ENCODE data around the gene LRP1B.
"Not testable (repeated sequence)": the region's sequence is repeated elsewhere in the genome, so short reads cannot be mapped to it uniquely, and the experiment has no call there.

The LRP1B gene

GRCh38 chr2:141182246-141182645 lies 948.6 kb downstream of the LRP1B start:
- DNase-seq (ENCODE audit: low read depth in 2 of 2, low spot score in 1 of 2), result no peak

GRCh38 chr2:141169117-141169516 lies 961.7 kb downstream of the LRP1B start:
- DNase-seq (ENCODE audit: low read depth in 2 of 2, low spot score in 1 of 2), result not testable (repeated sequence)

GRCh38 chr2:141162314-141162713 lies 968.5 kb downstream of the LRP1B start:
- DNase-seq (ENCODE audit: low read depth in 2 of 2, low spot score in 1 of 2), result no peak

- DNase-seq (ENCODE audit: low read depth in 2 of 2, low spot score in 1 of 2), result no peak
Measured at GRCh38 chr2:141151611-141152286, 979.1 kb downstream of the LRP1B start.

- no peak for DNase-seq (ENCODE audit: low read depth in 2 of 2, low spot score in 1 of 2)
Measured at GRCh38 chr2:141142025-141142424, 988.8 kb downstream of the LRP1B start.

- DNase-seq (ENCODE audit: low read depth in 2 of 2, low spot score in 1 of 2), result no peak
Measured at GRCh38 chr2:141137122-141137693, 993.6 kb downstream of the LRP1B start.

GRCh38 chr2:141133883-141134282 lies 996.9 kb downstream of the LRP1B start:
- no peak for DNase-seq (ENCODE audit: low read depth in 2 of 2, low spot score in 1 of 2)

- no peak for DNase-seq (ENCODE audit: low read depth in 2 of 2, low spot score in 1 of 2)
Measured at GRCh38 chr2:141125432-141125831, 1005.4 kb downstream of the LRP1B start.

- no peak for DNase-seq (ENCODE audit: low read depth in 2 of 2, low spot score in 1 of 2)
Measured at GRCh38 chr2:141118836-141119235, 1012.0 kb downstream of the LRP1B start.

- DNase-seq (ENCODE audit: low read depth in 2 of 2, low spot score in 1 of 2), result no peak
Measured at GRCh38 chr2:141113301-141113700, 1017.5 kb downstream of the LRP1B start.

- no peak for DNase-seq (ENCODE audit: low read depth in 2 of 2, low spot score in 1 of 2)
Measured at GRCh38 chr2:141109633-141110032, 1021.2 kb downstream of the LRP1B start.

- DNase-seq (ENCODE audit: low read depth in 2 of 2, low spot score in 1 of 2), result no peak
Measured at GRCh38 chr2:141105763-141106162, 1025.1 kb downstream of the LRP1B start.

- no peak for DNase-seq (ENCODE audit: low read depth in 2 of 2, low spot score in 1 of 2)
Measured at GRCh38 chr2:141103216-141103615, 1027.6 kb downstream of the LRP1B start.

- DNase-seq (ENCODE audit: low read depth in 2 of 2, low spot score in 1 of 2), result no peak
Measured at GRCh38 chr2:141079231-141079630, 1051.6 kb downstream of the LRP1B start.

GRCh38 chr2:141075753-141076152 lies 1055.1 kb downstream of the LRP1B start:
- no peak for DNase-seq (ENCODE audit: low read depth in 2 of 2, low spot score in 1 of 2)

- no peak for DNase-seq (ENCODE audit: low read depth in 2 of 2, low spot score in 1 of 2)
Measured at GRCh38 chr2:141068053-141068682, 1062.6 kb downstream of the LRP1B start.

- DNase-seq (ENCODE audit: low read depth in 2 of 2, low spot score in 1 of 2), result no peak
Measured at GRCh38 chr2:141065042-141065441, 1065.8 kb downstream of the LRP1B start.

GRCh38 chr2:141063406-141063805 lies 1067.4 kb downstream of the LRP1B start:
- no peak for DNase-seq (ENCODE audit: low read depth in 2 of 2, low spot score in 1 of 2)

GRCh38 chr2:141062443-141062842 lies 1068.4 kb downstream of the LRP1B start:
- no peak for DNase-seq (ENCODE audit: low read depth in 2 of 2, low spot score in 1 of 2)

- no peak for DNase-seq (ENCODE audit: low read depth in 2 of 2, low spot score in 1 of 2)
Measured at GRCh38 chr2:141062031-141062430, 1068.8 kb downstream of the LRP1B start.

GRCh38 chr2:141058556-141058955 lies 1072.3 kb downstream of the LRP1B start:
- no peak for DNase-seq (ENCODE audit: low read depth in 2 of 2, low spot score in 1 of 2)

- no peak for DNase-seq (ENCODE audit: low read depth in 2 of 2, low spot score in 1 of 2)
Measured at GRCh38 chr2:141055531-141055930, 1075.3 kb downstream of the LRP1B start.

GRCh38 chr2:141048951-141049350 lies 1081.9 kb downstream of the LRP1B start:
- no peak for DNase-seq (ENCODE audit: low read depth in 2 of 2, low spot score in 1 of 2)

All from stimulated activated CD8-positive, alpha-beta memory T cell treated with anti-CD3 and anti-CD28 coated beads, Interleukin-4, amount 100 ng/mL, for 1 hour (primary cell).